Panc1 (cell line): ENCODE measurements around the gene MAML3. TPM values are rescaled to one million over a fixed set of nuclear protein-coding genes. Genes with fewer than 3 reads are reported as not detected.

Source experiments
- ATAC-seq: fragments of 200-7000 bp; cut with Tn5 transposase; 2 replicates; pipeline ENCODE4 v1.9.1; 2020; ENCODE audit warnings: mild to moderate bottlenecking, moderate library complexity
- BruUV-seq: library from RNA; stranded (reverse); fragments of 400-500 nt; replicated peaks from 2 replicates; lab custom pipeline; 2021; lab: Mats Ljungman, UMichigan
- CTCF ChIA-PET: fragments of 300-600 bp; sonication (Branson Sonifier 250); formaldehyde crosslinking; loops from one replicate; lab custom pipeline; 2022; ENCODE audit warnings: antibody characterized with exemption; lab: Charles Lee
- POLR2A ChIA-PET: fragments of 300-600 bp; sonication (Branson Sonifier 250); formaldehyde crosslinking; loops from one replicate; lab custom pipeline; 2022; ENCODE audit warnings: antibody characterized with exemption; lab: Charles Lee
- DNase-seq: peaks from one replicate; pipeline ENCODE4 v3.0.0-alpha.2; 2010; ENCODE audit warnings: low read depth, low spot score
- H3K27ac ChIP-seq: 2 replicates; pipeline ENCODE4 v1.5.1; 2011; ENCODE audit warnings: mild to moderate bottlenecking, low read length, inconsistent platforms
- H3K27me3 ChIP-seq: fragments of 200-500 bp; sonication (Bioruptor generic); 2 replicates; pipeline ENCODE4 v1.6.0; 2014; ENCODE audit warnings: low read length, inconsistent platforms; ENCODE audit not compliant: control insufficient read depth, insufficient read depth
- H3K36me3 ChIP-seq: fragments of 200-500 bp; sonication (Bioruptor generic); 2 replicates; pipeline ENCODE4 v1.5.1; 2014; ENCODE audit warnings: inconsistent platforms, mild to moderate bottlenecking, low read length, moderate library complexity; ENCODE audit not compliant: control insufficient read depth, insufficient read depth
- H3K4me1 ChIP-seq: 2 replicates; pipeline ENCODE4 v1.5.1; 2011; ENCODE audit warnings: inconsistent platforms, mild to moderate bottlenecking, low read length, moderate library complexity; ENCODE audit not compliant: control insufficient read depth, insufficient read depth
- H3K4me3 ChIP-seq, 2 experiments: 2 replicates each; pipeline ENCODE4 v1.5.1; 2011 to 2012; ENCODE audit warnings: low read depth in 2 of 2, low read length in 2 of 2, mild to moderate bottlenecking in 2 of 2, inconsistent platforms in 1 of 2, moderate library complexity in 1 of 2
- H3K9me3 ChIP-seq: fragments of 200-500 bp; sonication (Bioruptor generic); 2 replicates; pipeline ENCODE4 v1.5.1; 2014; ENCODE audit warnings: low read depth, mild to moderate bottlenecking, inconsistent platforms, low read length, moderate library complexity; ENCODE audit not compliant: control insufficient read depth, insufficient read depth
- CTCF ChIP-seq: fragments of 450-650 bp; IDR thresholded peaks from 2 replicates; pipeline ENCODE4 v1.5.1; 2017; ENCODE audit warnings: mild to moderate bottlenecking
- POLR2AphosphoS5 ChIP-seq: IDR thresholded peaks from 2 replicates; pipeline ENCODE4 v1.6.1; 2012; ENCODE audit warnings: mild to moderate bottlenecking, low read depth, low read length, moderate library complexity
- REST ChIP-seq, 2 experiments: IDR thresholded peaks; 2 replicates each; pipeline ENCODE4 v1.6.1; 2011 to 2012; ENCODE audit warnings: low read depth in 2 of 2, control low read depth in 1 of 2, low read length in 1 of 2, mild to moderate bottlenecking in 1 of 2, moderate library complexity in 1 of 2; ENCODE audit not compliant: insufficient read depth in 1 of 2
- SIN3A ChIP-seq: IDR thresholded peaks from 2 replicates; pipeline ENCODE4 v1.6.1; 2012; ENCODE audit warnings: low read depth, mild to moderate bottlenecking, low read length, moderate library complexity, borderline replicate concordance; ENCODE audit not compliant: insufficient read depth
- TCF7L2 ChIP-seq: IDR thresholded peaks from 2 replicates; pipeline ENCODE4 v1.6.1; 2011; ENCODE audit warnings: mild to moderate bottlenecking, low read depth, low read length, inconsistent platforms
- in situ Hi-C: cut with HindIII; loops from 2 replicates; pipeline ENCODE4 v1.10.0; 2016; ENCODE audit warnings: low sequenced_read_pairs, low pct_unique_long_range_greater_than_20kb
- intact Hi-C: fragments of 100-400 bp; cut with micrococcal nuclease; formaldehyde crosslinking; loops from one replicate; pipeline ENCODE4 v1.10.0; 2022; ENCODE audit not compliant: unreplicated experiment
- total RNA-seq: library from RNA; stranded (reverse); gene quantifications from one replicate; pipeline ENCODE4 v1.2.1, GENCODE V29; 2021; ENCODE audit not compliant: unreplicated experiment

The MAML3 gene
- total RNA-seq, 1 experiment from 2014 or later: 7.7 TPM

- TF ChIP-seq SIN3A: no peak
- TF ChIP-seq REST (IDR thresholded peaks at IDR 0.05; ENCODE audit: insufficient read depth in 1 of 2, low read depth in 2 of 2, low read length in 1 of 2): no peak
- TF ChIP-seq CTCF: no peak
- TF ChIP-seq TCF7L2: no peak
- TF ChIP-seq POLR2AphosphoS5: no peak
- H3K4me3 ChIP-seq: peak overlapping the region; percentile 33 to 59
- ATAC-seq (no peak), DNase-seq (no peak)
- H3K4me1 ChIP-seq: peaks cover 48% of the 10 kb centered on the region
- H3K36me3 ChIP-seq: no peaks in the 10 kb centered on the region
- BruUV-seq: no TSS peak
- H3K9me3 ChIP-seq: no peaks in the 10 kb centered on the region
- peak overlapping the region; percentile 82 for H3K27ac ChIP-seq
- ChIA-PET CTCF (no interaction called here), POLR2A (no interaction called here)
- in situ Hi-C loops: no loop called here
- H3K27me3 ChIP-seq: no peaks in the 10 kb centered on the region
- intact Hi-C loops: no loop called here
These were observed 105.5 kb downstream of the MAML3 start for GRCh38 chr4:140048419-140048995.

- intact Hi-C loops: no loop called here
- no peak overlapping the region for H3K4me3 ChIP-seq
- no peak for ATAC-seq
These were observed 106.2 kb downstream of the MAML3 start for GRCh38 chr4:140047786-140048185.

More at GRCh38 chr4:140047786-140048185, 106.2 kb downstream of the MAML3 start:
- TF ChIP-seq POLR2AphosphoS5 (no peak), TCF7L2 (no peak), CTCF (no peak), REST (IDR thresholded peaks at IDR 0.05; ENCODE audit: insufficient read depth in 1 of 2, low read depth in 2 of 2, low read length in 1 of 2) (no peak), SIN3A (no peak)
- ChIA-PET POLR2A (interaction anchor here (0.6 to 0.7 kb wide), 2 partner anchors 9 to 92 kb away, joined by 3 to 11 read pairs; no protein-coding TSS in a partner anchor), CTCF (no interaction called here)
- Histone ChIP-seq H3K27me3 (no peaks in the 10 kb centered on the region), H3K4me1 (peaks cover 48% of the 10 kb centered on the region), H3K9me3 (no peaks in the 10 kb centered on the region), H3K27ac (peak overlapping the region; percentile 82), H3K36me3 (no peaks in the 10 kb centered on the region)
- DNase-seq: no peak
- no TSS peak for BruUV-seq
- in situ Hi-C loops: no loop called here
